Thyroid gland (tissue), 4 donors: ENCODE data around the gene STIM2. TPM values are rescaled to one million over a fixed set of nuclear protein-coding genes. Genes with fewer than 3 reads are reported as not detected.

Source experiments
- DNase-seq, 2 donors: peaks; one replicate each; pipeline ENCODE4 v3.0.0-alpha.2; 2019
- H3K27ac ChIP-seq, 3 donors: fragments of 200-600 bp; sonication (generic); 1 replicate in 2 of 3; 2 replicates in 1 of 3; pipeline ENCODE4 v1.5.1; 2016 to 2019; ENCODE audit warnings: mild to moderate bottlenecking in 1 of 3, moderate library complexity in 1 of 3
- H3K27me3 ChIP-seq: fragments of 200-600 bp; sonication (generic); one replicate; pipeline ENCODE4 v1.5.1; 2019
- H3K36me3 ChIP-seq, 2 donors: fragments of 200-600 bp; sonication (generic); one replicate each; pipeline ENCODE4 v1.5.1; 2016 to 2019
- H3K4me1 ChIP-seq, 2 donors: fragments of 200-600 bp; sonication (generic); one replicate each; pipeline ENCODE4 v1.5.1; 2017 to 2019
- H3K4me3 ChIP-seq, 3 donors: fragments of 200-600 bp; sonication (generic); replicated peaks in 1 of 3; 1 replicate in 2 of 3; 2 replicates in 1 of 3; pipeline ENCODE4 v1.5.1; 2016; ENCODE audit warnings: mild to moderate bottlenecking in 1 of 3
- H3K9me3 ChIP-seq: fragments of 200-600 bp; sonication (generic); one replicate; pipeline ENCODE4 v1.5.1; 2017
- CTCF ChIP-seq, 6 experiments: fragments of 200-600 bp in 3 of 6; fragments of 450-650 bp in 3 of 6; sonication (generic) in 3 of 6; IDR thresholded peaks; one replicate each; pipeline ENCODE4 v1.5.1; 2016 to 2019; ENCODE audit warnings: antibody characterized with exemption in 6 of 6, mild to moderate bottlenecking in 2 of 6, inconsistent platforms in 1 of 6, moderate library complexity in 1 of 6
- POLR2A ChIP-seq, 2 donors: fragments of 450-650 bp; IDR thresholded peaks; one replicate each; pipeline ENCODE4 v1.6.1; 2017; ENCODE audit warnings: antibody characterized with exemption in 2 of 2, mild to moderate bottlenecking in 2 of 2, moderate library complexity in 1 of 2
- WGBS, 2 donors: methylation state at CpG; one replicate each; pipeline ENCODE4 v1.1.5; 2017; 5-methylcytosine and 5-hydroxymethylcytosine counted together
- intact Hi-C: fragments of 100-400 bp; cut with DNase I; formaldehyde crosslinking; loops from one replicate; pipeline ENCODE4 v1.15.1; 2023
- total RNA-seq, 4 donors: library from RNA; depleted of rRNA; stranded (reverse); fragments of >200 nt; gene quantifications; one replicate each; pipeline ENCODE4 v1.2.3, GENCODE V29; 2016

STIM2 gene
- total RNA-seq, 4 donors from 2014 or later = 16.4 to 39.1 (median 18.5) TPM

DNA sequence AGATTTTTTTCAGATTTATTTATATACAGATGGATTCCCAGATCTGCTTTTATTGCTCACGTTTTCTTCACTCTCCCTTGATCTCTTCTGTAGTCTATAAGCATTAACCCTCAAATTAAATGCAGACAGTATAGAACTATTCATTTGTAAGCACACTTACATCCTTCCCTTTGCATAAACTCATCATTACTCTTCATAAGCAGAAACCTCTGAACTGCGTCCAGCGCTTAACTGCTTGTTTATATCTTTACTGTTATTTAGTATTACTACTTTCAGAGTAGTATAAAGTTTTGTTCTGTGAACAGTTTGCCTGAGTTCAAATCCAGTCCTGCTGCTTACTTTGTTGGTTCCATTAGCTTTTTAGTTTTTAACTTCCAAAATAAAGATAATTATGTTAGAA lies 132.9 kb downstream of the STIM2 start:
- intact Hi-C loops = no loop called here
- peaks cover 17 to 18% of the 10 kb centered on the region in 2 donors for H3K4me1 ChIP-seq
- no peak for DNase-seq
- no peak overlapping the region for H3K27ac ChIP-seq
- TF ChIP-seq POLR2A (IDR thresholded peaks at IDR 0.05) (no peak), CTCF (IDR thresholded peaks at IDR 0.05) (no peak)
- no peaks in the 10 kb centered on the region for H3K9me3 ChIP-seq
- 81 to 84% methylated on average over 3 of the region's 3 CpGs for whole genome bisulfite sequencing, 2 donors
- H3K36me3 ChIP-seq = no peaks in the 10 kb centered on the region
- H3K27me3 ChIP-seq = no peaks in the 10 kb centered on the region
- no peak overlapping the region for H3K4me3 ChIP-seq

- TF ChIP-seq CTCF (IDR thresholded peaks at IDR 0.05) (no peak), POLR2A (IDR thresholded peaks at IDR 0.05) (no peak)
- WGBS, 2 donors = 88 to 91% methylated on average over 3 of the region's 3 CpGs
- Histone ChIP-seq H3K4me3 (no peak overlapping the region), H3K4me1 (peaks cover 17 to 18% of the 10 kb centered on the region in 2 donors), H3K9me3 (no peaks in the 10 kb centered on the region), H3K27ac (no peak overlapping the region), H3K27me3 (no peaks in the 10 kb centered on the region), H3K36me3 (no peaks in the 10 kb centered on the region)
- intact Hi-C loops = no loop called here
- no peak for DNase-seq
Measured at GRCh38 chr4:26993967-26994366, 133.3 kb downstream of the STIM2 start.

GRCh38 chr4:26995316-26995715 lies 134.7 kb downstream of the STIM2 start:
- intact Hi-C loops = no loop called here
- no peaks in the 10 kb centered on the region for H3K27me3 ChIP-seq
- no peaks in the 10 kb centered on the region for H3K9me3 ChIP-seq
- no peak for DNase-seq
- 93 to 95% methylated on average over 2 of the region's 2 CpGs for WGBS, 2 donors
- H3K4me1 ChIP-seq = peaks cover 22 to 26% of the 10 kb centered on the region in 2 donors
- H3K27ac ChIP-seq = no peak overlapping the region
- H3K36me3 ChIP-seq = no peaks in the 10 kb centered on the region
- TF ChIP-seq CTCF (IDR thresholded peaks at IDR 0.05) (no peak), POLR2A (IDR thresholded peaks at IDR 0.05) (no peak)
- H3K4me3 ChIP-seq = no peak overlapping the region

DNA sequence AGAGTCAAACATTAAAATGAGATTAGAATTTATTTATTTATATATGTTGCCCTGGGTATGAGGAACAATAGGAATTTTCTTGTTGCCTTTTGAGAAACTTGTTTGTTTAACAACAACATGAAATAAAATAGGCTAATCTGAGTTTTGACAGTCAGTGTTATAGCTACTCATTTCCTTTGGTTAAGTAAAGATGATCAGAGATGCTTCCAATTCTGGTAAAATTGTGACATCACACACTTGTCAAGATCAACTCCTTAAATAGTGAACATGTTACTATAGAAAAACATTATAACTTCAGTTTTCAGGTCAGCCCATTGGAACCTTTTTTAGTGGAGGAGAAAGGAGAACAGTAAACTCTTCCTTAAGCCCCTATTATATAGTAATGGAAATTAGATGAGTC lies 136.1 kb downstream of the STIM2 start:
- no peaks in the 10 kb centered on the region for H3K9me3 ChIP-seq
- peaks cover 22 to 26% of the 10 kb centered on the region in 2 donors for H3K4me1 ChIP-seq
- intact Hi-C loops = no loop called here
- H3K36me3 ChIP-seq = no peaks in the 10 kb centered on the region
- no peak overlapping the region for H3K4me3 ChIP-seq
- no peak for TF ChIP-seq CTCF (IDR thresholded peaks at IDR 0.05)
- H3K27ac ChIP-seq = no peak overlapping the region
- H3K27me3 ChIP-seq = no peaks in the 10 kb centered on the region
- DNase-seq = no peak

- intact Hi-C loops = loop anchor here (10.0 kb wide), 1 partner anchor 135 kb away; the partner anchor contains the start of gene STIM2
Measured at GRCh38 chr4:26999689-27000088, 139.0 kb downstream of the STIM2 start.

More at GRCh38 chr4:26999689-27000088, 139.0 kb downstream of the STIM2 start:
- no peak for TF ChIP-seq POLR2A (IDR thresholded peaks at IDR 0.05)
- no peak for TF ChIP-seq CTCF (IDR thresholded peaks at IDR 0.05)
- no peak overlapping the region for H3K27ac ChIP-seq
- no peaks in the 10 kb centered on the region for H3K27me3 ChIP-seq
- no peaks in the 10 kb centered on the region for H3K36me3 ChIP-seq
- peaks cover 4 to 9% of the 10 kb centered on the region in 2 donors for H3K4me1 ChIP-seq
- H3K4me3 ChIP-seq = no peak overlapping the region
- no peak for DNase-seq
- H3K9me3 ChIP-seq = no peaks in the 10 kb centered on the region
